Measurements from ENCODE around the gene MYO9B. TPM values are rescaled to one million over a fixed set of nuclear protein-coding genes. Genes with fewer than 3 reads are reported as not detected.

The MYO9B gene
- total RNA-seq, 1 experiment from 2014 or later, result 58.6 TPM

DNA sequence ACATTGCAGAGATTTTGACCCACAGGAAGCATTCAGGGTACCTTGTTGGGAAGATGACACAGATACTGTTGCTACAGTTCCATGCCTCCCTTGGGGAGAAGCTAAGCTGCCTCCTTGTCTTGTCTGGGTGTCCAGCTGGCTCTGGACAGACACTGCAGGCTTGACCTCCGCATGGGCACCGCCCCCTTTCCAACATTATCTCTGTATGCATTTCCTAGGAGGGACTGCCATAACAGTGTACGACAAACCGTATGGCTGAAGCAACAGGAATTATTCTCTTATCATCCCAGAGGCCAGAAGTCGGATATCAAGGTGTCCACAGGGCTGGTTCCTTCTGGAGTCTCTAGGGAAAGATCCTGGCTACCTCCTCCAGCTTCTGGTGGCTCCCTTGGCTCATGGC lies 72.6 kb downstream of the MYO9B start:
- Histone ChIP-seq H3K79me1 (ENCODE audit: insufficient read depth, low read depth, low read length, poor library complexity, severe bottlenecking) (no peaks in the 10 kb centered on the region), H2BK12ac (ENCODE audit: insufficient read length, low read depth, low read length) (no peak overlapping the region)

More for the DNA sequence above, 72.6 kb downstream of the MYO9B start:
- Histone ChIP-seq H3T11ph (ENCODE audit: low read length) (no peak overlapping the region), H2BK20ac (ENCODE audit: low read depth, low read length, poor library complexity, severe bottlenecking) (no peak overlapping the region), H3K4me2 (ENCODE audit: insufficient read depth, insufficient read length, low read length) (no peak overlapping the region), H2AFZ (ENCODE audit: low read length) (no peak overlapping the region), H3K4me1 (ENCODE audit: insufficient read depth, low read length) (no peaks in the 10 kb centered on the region; the same call in 1 of the 2 replicates), H2BK120ac (ENCODE audit: low read depth, low read length, poor library complexity, severe bottlenecking) (no peak overlapping the region), H4K20me1 (ENCODE audit: control insufficient read depth, insufficient read depth, insufficient read length) (no peaks in the 10 kb centered on the region), H2AK5ac (ENCODE audit: insufficient read length, low read length) (no peak overlapping the region), H3K14ac (ENCODE audit: insufficient read depth, low read length) (no peak overlapping the region), H3K27me3 (ENCODE audit: insufficient read depth, low read length) (no peaks in the 10 kb centered on the region), H3K23me2 (ENCODE audit: insufficient read length, low read depth, low read length, poor library complexity, severe bottlenecking) (no peaks in the 10 kb centered on the region), H3K56ac (ENCODE audit: insufficient read length, low read depth, low read length) (no peak overlapping the region), H3K27ac (ENCODE audit: insufficient read length, low read depth, low read length) (no peak overlapping the region), H3K9me3 (ENCODE audit: control insufficient read depth, low read depth, low read length) (no peaks in the 10 kb centered on the region), H2BK15ac (ENCODE audit: low read depth, low read length) (no peak overlapping the region), H4K5ac (ENCODE audit: insufficient read length, low read depth, low read length) (no peak overlapping the region), H3K18ac (ENCODE audit: insufficient read length, low read depth, low read length) (no peak overlapping the region), H4K91ac (ENCODE audit: insufficient read length, low read depth, low read length) (no peak overlapping the region), H3K4ac (ENCODE audit: low read depth, low read length) (no peak overlapping the region), H3K79me2 (ENCODE audit: insufficient read depth, low read length) (0 out of 2 replicates have a peak, but pooled peaks cover 2% of the 10 kb centered on the region), H4K8ac (replicated peaks; ENCODE audit: insufficient read length, low read depth, low read length) (no peak overlapping the region), H2BK5ac (ENCODE audit: insufficient read length, low read length) (no peak overlapping the region), H3K9ac (ENCODE audit: extremely low read depth, insufficient read length, low read length) (no peak overlapping the region), H3K23ac (ENCODE audit: insufficient read length, low read depth, low read length) (no peak overlapping the region)
- Mint-ChIP-seq H3K36me3 (ENCODE audit: insufficient read depth in 1 of 3, low read depth in 3 of 3) (peaks cover 4 to 20% (median 7%) of the 10 kb centered on the region in 3 experiments; a peak in 5 of 7 replicates), H3K4me3 (no peak overlapping the region; a peak in 1 of 5 replicates), H3K4me1 (0 out of 4 replicates have a peak, but pooled peaks cover 0 to 3% of the 10 kb centered on the region in 2 experiments), H3K27me3 (ENCODE audit: low read depth) (no peaks in the 10 kb centered on the region), H3K9me3 (no peaks in the 10 kb centered on the region), H3K27ac (no peak overlapping the region; a peak in 1 of 7 replicates)
- TF ChIP-seq, protein P1, sequence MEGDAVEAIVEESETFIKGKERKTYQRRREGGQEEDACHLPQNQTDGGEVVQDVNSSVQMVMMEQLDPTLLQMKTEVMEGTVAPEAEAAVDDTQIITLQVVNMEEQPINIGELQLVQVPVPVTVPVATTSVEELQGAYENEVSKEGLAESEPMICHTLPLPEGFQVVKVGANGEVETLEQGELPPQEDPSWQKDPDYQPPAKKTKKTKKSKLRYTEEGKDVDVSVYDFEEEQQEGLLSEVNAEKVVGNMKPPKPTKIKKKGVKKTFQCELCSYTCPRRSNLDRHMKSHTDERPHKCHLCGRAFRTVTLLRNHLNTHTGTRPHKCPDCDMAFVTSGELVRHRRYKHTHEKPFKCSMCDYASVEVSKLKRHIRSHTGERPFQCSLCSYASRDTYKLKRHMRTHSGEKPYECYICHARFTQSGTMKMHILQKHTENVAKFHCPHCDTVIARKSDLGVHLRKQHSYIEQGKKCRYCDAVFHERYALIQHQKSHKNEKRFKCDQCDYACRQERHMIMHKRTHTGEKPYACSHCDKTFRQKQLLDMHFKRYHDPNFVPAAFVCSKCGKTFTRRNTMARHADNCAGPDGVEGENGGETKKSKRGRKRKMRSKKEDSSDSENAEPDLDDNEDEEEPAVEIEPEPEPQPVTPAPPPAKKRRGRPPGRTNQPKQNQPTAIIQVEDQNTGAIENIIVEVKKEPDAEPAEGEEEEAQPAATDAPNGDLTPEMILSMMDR (conservative IDR thresholded peaks at IDR 0.05), result no peak
- no peak for DNase-seq
- no CpG with 5 or more reads among the region's 5 CpGs for WGBS (ENCODE audit: extremely low coverage, insufficient read length, low lambda C conversion rate)
